GM13976 (cell line): ENCODE data around the gene IFNA7.
"Not testable (repeated sequence)": the region's sequence is repeated elsewhere in the genome, so short reads cannot be mapped to it uniquely, and the experiment has no call there.

ENCODE experiments used
- DNase-seq: peaks from one replicate; pipeline ENCODE4 v3.0.0; 2012; ENCODE audit warnings: low spot score
- in situ Hi-C: fragments of 300-500 bp; cut with MboI; formaldehyde crosslinking; loops from one replicate; pipeline ENCODE4 v1.12.0; 2022; ENCODE audit warnings: low sequenced_read_pairs, mixed read lengths, inconsistent platforms; ENCODE audit not compliant: unreplicated experiment
- TF ChIP-seq, protein P1 (sequence below): IDR thresholded peaks from 2 replicates; pipeline ENCODE4 v1.5.1; 2012; ENCODE audit warnings: borderline replicate concordance, mild to moderate bottlenecking; ENCODE audit not compliant: insufficient read depth; ENCODE audit errors: extremely low read depth, missing control alignments, control extremely low read depth

Gene IFNA7

DNA sequence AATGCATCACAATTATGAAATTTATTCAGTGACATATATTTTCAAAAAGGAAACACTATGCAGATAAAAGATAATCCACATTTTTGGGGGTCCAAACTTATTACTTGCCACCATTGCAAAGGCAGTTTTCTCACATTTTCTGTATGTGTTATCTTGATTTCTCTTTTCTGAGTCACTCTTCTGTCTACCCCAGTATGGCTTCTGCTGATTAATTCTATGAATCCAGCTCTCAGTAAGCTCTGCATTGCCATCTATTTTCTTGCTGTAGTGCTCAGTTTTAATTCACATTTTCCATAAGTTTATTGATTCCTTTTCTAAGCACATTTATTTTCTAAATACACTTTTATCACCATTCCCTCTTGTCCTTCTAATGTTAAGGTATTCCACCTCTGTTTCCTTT, 3.2 kb upstream of the IFNA7 start:
- TF ChIP-seq, protein P1, sequence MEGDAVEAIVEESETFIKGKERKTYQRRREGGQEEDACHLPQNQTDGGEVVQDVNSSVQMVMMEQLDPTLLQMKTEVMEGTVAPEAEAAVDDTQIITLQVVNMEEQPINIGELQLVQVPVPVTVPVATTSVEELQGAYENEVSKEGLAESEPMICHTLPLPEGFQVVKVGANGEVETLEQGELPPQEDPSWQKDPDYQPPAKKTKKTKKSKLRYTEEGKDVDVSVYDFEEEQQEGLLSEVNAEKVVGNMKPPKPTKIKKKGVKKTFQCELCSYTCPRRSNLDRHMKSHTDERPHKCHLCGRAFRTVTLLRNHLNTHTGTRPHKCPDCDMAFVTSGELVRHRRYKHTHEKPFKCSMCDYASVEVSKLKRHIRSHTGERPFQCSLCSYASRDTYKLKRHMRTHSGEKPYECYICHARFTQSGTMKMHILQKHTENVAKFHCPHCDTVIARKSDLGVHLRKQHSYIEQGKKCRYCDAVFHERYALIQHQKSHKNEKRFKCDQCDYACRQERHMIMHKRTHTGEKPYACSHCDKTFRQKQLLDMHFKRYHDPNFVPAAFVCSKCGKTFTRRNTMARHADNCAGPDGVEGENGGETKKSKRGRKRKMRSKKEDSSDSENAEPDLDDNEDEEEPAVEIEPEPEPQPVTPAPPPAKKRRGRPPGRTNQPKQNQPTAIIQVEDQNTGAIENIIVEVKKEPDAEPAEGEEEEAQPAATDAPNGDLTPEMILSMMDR: no peak
- no peak for DNase-seq
- in situ Hi-C loops: no loop called here

DNA sequence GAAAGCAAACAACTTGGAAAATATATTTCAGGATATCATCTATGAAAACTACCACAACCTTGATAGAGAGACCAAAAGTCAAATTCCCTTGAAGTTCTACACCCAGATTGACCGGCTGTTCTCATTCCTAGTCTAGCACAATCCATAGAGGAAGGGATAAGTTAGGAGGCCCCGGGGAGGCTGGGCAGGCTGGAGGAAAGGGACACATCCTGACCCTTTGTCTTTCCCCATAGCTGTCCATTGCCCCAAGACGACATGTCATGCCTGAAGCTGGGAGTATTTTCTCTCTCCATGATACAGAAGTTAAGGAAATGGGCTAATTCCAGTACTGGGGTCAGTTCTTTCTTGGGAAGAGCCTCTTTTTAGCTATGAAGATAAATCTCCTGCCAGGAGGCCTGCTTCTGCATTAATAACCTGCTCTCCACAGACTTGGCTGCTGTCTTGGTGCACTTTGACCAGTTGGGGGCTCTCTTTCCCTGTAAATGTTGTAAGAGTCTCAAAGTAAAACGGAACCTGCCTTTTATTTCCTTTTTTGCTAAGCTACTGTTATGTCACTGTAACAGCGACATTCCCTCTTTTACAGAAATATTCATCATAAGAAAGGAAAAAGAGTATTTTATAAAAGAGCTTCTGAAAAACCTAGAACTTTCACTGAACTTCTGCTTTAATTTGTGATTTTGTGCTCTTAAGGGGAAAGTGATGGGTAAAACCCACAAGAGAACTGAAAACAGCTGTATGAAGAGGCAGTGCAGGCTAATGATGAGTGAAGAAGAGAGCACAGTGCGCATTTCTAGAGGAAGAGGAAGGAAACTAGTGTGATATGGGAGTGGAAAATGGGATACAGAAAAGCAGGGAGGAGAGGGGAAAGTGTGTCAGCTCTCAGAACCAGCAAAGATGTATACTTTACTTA, 6.9 kb downstream of the IFNA7 start:
- DNase-seq, in situ Hi-C loops: not testable (repeated sequence)
- TF ChIP-seq, protein P1: peak; percentile 60

DNA sequence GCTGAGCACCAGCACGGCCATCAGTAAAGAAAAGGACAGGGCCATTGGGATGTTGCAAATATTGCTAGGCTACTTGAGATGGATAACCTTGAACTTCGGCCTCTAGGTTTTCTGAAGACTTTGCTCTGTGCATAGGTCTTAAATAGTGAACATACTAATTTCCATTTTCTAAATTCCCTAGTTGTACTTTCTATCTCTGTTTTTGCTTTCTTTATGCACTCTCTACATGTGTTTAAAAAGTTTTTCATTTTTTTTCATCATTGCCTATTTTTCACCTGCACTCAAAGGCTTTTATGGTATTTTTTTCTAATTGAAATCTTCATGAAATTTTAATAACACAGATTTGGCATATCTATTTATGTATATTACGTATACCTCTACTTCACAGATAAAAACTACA, 14.5 kb downstream of the IFNA7 start, which contains the start of gene IFNA4:
IFNA4 (minus strand) TSS at position 101 of the 400 bp plus-strand sequence; CDS start at position 45, 56 bp downstream.
- in situ Hi-C loops: not testable (repeated sequence)

DNA sequence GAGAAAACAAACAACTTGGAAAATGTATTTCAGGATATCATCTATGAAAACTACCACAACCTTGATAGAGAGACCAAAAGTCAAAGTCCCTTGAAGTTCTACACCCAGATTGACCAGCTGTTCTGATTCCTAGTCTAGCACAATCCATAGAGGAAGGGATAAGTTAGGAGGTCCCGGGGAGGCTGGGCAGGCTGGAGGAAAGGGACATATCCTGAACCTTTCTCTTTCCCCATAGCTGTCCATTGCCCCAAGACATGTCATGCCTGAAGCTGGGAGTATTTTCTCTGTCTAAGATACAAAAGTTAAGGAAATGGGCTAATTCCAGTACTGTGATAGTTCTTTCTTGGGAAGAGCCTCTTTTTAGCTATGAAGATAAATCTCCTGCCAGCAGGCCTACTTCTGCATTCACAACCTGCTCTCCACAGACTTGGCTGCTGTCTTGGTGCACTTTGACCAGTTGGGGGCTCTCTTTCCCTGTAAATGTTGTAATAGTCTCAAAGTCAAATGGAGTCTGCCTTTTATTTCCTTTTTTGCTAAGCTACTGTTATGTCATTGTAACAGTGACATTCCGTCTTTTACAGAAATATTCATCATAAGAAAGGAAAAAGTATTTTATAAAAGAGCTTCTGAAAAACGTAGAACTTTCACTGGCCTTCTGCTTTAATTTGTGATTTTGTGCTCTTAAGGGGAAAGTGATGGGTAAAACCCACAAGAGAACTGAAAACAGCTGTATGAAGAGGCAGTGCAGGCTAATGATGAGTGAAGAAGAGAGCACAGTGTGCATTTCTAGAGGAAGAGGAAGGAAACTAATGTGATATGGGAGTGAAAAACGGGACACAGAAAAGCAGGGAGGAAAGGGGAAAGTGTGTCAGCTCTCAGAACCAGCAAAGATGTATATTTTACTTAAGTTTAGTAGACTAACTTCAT, 18.9 kb downstream of the IFNA7 start:
- DNase-seq, in situ Hi-C loops: not testable (repeated sequence)
- TF ChIP-seq, protein P1: peak; percentile 41

More for the DNA sequence above, 14.5 kb downstream of the IFNA7 start, which contains the start of gene IFNA4:
- not testable (repeated sequence) for DNase-seq

DNA sequence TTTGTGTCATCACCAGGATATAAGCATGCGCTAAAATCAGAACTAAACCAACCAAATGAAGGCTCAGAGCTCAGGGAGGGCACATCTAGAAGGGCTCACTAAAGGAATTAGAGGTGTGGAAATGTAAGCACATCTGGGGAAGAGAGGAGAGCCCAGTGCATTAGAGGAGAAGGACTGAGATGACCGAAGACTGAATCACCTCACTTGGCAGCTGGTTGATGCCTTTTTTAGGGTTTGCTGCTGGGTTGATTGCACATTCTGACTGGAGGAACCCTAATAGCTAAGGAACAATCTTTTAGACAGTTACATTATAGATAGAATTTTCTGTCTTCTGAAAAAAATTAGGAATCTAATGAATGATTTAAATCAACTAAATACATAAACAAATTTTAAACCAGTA, 27.3 kb downstream of the IFNA7 start:
- no peak for DNase-seq
- TF ChIP-seq, protein P1: no peak
- in situ Hi-C loops: no loop called here

DNA sequence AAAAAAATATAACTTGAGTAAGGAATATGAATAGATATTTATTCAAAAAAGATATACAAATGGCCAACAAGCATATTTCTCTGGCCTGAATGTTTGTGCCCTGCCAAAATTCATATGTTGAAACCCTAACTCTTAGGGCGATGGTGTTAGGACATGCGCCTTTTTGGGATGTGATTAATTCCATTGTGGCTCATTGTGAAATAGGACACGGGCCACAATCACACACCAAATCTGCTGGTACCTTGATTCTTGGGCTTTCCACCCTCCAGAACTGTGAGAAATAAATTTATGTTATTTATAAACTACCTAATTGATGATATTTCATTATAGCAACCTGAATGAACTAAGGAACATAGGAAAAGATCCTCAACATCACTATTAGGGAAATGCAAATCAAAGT, 29.8 kb downstream of the IFNA7 start:
- TF ChIP-seq, protein P1: no peak
- no peak for DNase-seq
- in situ Hi-C loops: no loop called here
